Anterior cingulate cortex (tissue), 58 donors: ENCODE measurements around the gene RPL18.
"Not testable (repeated sequence)": the region's sequence is repeated elsewhere in the genome, so short reads cannot be mapped to it uniquely, and the experiment has no call there.

Experiments used
- DNase-seq, 58 donors: peaks; one replicate each; lab custom pipeline; 2025; lab: John Stamatoyannopoulos, UW

RPL18 gene

DNA sequence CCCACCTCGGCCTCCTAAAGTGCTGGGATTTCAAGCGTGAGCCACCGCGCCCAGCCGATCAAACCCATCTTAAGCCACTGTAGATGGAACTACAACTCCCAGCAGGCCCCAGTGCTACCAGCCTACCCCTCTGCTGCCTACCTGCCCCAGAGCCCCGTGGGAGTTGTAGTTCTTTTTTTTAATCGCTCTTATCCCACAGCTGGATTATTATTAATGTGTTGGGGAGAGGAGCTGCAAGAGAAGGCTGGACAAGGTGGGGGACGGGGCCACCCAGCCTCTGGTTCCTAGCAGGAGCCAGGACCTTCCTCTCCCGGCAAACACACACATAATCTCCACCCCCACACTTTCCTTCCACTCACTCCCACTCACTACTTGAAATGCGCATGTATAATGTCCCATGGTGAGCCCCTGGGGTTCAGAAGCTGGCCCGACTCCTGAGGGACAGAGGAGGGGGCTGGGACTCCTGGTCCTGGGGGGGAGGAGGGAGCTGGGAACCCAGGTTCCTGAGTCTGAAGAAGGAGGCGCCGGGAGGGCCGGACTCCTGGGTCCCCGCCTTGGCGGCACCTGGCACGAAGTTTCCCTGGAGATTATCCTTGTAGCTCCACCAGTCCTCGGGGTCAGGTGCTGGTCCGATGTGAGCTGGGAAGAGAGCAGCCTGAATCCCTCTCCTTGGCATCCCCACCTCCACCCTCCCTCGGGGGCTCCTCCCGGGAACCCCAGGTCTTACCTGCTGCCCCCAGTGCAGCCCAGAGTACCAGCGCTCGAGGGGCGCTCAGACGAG is 26.1 kb upstream of the RPL18 start:
- peak in 56 of 58 donors; percentile 24 to 87 (median 70) for DNase-seq

DNA sequence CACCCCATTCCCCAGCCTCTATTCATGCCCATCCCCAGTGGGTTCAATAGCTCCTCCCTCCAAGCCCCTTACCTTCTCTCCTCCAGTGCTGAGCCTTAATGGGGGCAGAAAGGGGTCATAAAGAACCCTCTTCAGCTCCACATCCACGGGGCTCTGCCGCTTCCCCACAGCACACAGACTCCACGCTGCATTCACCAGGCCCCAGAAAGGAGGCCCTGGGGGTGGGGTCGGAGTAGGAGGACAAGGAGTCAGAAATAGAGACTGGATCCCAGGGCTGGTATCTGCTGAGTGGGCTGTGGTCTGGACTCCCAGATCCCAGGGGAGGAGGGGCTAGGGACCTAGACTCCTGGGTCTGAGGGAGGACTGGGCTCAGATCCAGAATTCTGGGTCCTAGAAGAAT is 25.4 kb upstream of the RPL18 start:
- no peak for DNase-seq

GRCh38 chr19:48642862-48643261 is 23.9 kb upstream of the RPL18 start:
- DNase-seq: no peak

DNA sequence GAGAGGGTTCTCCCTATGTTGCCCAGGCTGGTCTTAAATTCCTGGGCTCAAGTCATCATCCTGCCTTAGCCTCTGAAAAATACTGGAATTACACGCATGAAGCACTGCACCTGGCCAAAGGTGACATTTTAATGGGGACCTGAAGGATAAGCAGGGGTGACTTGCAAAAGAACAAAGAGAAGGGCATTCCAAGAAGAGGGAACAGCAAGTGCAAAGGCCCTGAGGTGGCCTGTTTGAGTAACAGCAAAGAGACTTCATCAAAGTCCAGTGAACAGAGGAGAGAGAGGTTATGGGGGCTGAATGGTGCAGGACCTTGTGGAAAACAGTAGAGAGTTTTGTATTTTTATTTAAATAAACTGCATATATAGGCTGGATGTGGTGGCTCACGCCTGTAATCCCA is 22.9 kb upstream of the RPL18 start:
- DNase-seq: no peak

DNA sequence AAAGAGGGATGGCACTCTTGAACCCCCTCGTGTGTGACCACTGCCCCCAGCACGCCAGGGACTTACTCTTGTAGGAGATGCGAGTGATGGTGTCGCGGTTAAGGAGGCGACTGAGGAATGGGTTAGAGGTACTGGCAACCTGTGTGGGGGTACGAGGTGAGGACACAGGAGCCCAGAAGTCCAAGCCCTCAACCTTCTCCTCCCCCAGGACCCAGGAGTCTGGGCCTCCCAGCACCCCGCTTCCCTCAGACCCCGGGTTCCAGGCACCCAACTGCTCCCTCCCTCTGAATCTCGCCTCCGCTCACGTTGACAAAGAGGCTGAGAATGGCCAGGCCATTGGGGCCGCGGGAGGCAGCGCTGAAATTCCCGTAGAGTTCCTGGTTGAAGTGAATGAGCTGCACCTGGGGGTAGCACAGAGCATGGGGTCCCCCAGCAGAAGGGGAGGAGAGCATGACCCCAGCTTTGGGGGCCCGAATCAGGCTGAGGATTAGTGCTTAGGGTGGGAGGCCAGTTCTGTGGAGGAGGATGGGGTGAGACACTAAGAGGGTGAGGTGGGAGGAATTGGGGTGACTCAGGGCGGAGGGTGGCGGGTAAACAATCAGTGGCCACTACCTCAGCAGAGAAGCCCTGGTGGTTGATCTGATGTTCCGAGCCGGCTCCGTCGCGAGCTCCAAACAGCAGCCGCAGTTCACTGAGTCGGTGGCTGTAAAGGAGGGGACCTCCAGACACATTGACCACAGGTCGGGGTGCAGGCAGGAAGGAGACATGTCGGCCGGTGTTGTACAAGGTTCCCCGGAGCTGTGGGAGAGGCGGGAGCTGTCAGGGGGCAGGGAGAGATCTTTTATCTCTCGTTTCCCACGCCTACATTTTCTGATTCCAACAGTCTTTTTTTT is 20.8 kb upstream of the RPL18 start:
- DNase-seq: no peak

DNA sequence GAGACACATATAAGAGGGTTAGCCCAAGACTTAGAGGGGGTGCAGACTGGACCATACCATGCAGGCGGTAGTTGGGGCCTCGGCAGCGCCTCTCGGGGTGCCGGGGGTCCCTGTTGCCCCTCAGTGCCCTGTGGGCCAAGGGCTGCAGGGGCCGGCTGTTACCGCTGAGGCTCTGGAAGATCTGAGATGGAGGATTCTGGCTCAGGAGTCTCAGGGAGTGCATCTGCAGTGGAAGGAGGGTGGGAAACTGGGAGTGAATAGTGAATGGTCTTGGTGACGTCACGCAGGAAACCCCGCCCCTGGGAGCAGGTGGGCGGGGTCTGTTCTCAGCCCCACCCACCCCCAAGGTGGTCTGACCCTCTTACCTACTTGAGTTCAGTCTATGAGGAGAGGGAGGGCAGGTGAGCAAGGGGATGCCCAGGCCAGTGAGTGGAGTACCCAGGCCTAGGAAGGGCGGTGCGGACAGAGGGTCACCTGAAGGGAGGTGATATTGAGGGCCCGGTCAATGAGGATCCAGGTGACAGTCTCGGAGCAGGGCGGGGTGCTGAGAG is 19.9 kb upstream of the RPL18 start:
- DNase-seq: peak in 7 of 58 donors; percentile 9 to 44 (median 31)

DNA sequence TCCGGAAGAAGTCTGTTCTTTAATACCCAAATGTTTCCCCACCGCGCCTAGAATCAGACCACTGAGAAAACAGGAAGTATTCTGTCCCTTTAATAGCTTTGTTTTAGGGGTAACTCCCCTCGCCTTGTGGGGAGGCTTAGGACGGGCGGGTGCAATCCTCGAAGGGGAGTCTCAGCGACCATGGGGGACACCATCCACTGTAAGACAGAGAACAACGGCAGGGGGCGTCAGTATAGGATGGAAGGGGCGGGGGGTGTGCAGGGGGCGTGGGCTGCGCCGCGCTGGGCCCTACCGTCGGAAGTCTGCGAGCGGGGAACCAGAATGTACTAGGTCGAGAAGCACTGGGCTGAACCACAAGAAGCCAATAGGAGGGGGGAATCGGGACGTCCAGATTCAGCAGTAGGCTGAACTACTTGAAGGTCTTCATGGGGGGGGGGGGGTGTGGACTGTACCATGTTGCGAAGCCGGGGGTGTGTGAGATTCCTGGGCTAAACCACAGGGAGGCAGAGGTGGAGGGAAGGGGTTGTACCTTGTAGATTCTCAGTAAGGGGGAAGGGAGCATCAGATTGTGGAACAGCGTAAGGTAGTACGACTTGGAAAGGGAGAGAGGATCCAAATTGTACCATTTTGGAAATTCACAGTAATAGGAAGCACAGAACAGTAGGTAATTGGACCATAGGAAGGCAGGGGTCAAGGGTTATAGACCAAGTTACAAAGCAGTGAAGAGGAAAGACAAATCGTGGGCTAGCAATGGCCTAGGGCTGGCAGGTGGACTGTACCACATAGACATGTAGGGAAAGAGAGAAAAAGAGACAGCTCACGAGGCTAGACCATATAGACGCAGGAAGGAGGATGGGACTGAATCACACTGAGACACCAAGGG is 19.2 kb upstream of the RPL18 start:
- peak; percentile 34 to 93 (median 84) for DNase-seq

GRCh38 chr19:48637449-48637947 is 18.5 kb upstream of the RPL18 start:
- DNase-seq: peak; percentile 87 to 100 (median 99)

DNA sequence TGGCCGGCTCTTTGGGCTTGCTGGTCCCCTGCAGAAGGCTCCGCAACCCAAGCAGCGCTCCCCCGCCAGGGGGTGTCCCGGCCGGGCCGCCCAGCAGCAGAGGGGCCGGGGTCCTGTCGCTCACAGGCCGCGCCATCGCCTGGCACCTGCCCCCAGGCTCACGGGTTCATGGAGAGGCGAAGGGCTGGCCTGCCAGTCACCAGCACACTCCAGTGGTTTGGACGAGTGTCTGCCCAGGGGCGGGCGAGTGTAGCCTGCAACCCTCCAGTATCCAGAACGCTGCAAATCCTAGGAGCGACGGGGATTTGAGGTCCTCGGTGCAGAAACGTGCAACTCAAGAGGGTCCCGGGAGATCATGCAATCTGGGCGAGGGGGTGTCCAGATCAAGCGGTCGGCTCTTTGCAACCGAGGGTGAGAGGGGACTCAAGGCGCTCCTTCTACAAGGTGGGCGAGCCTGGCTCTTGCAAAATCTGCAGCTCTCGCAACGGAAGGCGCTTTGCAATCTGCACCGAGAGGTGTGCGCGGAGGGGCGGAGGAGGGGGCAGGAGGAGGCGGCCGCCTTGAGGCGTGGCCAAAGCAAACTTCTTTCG is 18.0 kb upstream of the RPL18 start, which contains the start of gene DBP:
Gene DBP, minus strand, starts transcription at position 521 of the 590 bp plus-strand sequence. Its CDS starts 385 bp downstream, at position 136.
- DNase-seq: peak in 19 of 58 donors; percentile 60 to 85 (median 70)

DNA sequence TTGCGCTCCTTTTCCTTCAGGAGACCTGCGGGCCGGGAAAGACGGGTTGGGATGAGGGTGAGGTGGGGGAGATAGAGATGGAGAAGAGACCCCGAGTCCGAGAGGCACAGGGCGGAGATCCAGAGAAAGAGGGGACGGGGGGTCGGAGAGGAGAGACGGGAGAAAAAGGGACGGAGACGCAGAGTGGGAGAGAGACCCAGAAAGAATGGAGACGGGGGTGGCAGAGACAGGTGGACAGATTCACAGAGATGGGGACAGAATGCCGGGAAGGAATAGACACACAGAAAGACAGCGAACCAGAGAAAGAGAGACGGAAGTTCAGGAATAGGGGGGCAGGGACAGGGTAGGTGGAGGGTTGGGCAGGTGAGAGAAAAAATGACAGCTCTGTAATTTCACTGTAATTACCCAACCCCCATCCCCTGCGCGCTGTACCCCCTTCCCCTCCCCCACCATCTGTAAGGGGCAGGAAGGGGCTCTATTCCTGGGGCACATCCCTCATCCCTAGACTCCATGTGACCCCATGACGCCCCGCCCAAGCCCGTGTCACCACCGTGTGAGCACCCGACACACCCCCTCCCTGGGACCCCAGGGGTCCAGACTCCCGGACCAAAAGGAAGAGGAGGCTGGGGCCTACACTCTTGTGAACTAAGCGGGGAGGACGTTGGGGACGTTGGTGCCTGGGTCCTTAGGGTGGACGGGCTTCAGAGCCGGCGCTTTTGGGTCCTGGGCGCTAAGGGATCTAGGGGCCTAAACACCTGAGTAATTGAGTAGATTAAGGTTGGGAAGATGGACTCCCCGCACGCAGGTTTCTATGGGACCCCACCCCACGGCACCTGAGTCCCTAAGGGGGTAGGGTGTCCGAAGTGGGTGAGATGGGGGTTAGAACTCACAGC is 17.2 kb upstream of the RPL18 start:
- DNase-seq: peak in 28 of 58 donors; percentile 15 to 65 (median 45)

DNA sequence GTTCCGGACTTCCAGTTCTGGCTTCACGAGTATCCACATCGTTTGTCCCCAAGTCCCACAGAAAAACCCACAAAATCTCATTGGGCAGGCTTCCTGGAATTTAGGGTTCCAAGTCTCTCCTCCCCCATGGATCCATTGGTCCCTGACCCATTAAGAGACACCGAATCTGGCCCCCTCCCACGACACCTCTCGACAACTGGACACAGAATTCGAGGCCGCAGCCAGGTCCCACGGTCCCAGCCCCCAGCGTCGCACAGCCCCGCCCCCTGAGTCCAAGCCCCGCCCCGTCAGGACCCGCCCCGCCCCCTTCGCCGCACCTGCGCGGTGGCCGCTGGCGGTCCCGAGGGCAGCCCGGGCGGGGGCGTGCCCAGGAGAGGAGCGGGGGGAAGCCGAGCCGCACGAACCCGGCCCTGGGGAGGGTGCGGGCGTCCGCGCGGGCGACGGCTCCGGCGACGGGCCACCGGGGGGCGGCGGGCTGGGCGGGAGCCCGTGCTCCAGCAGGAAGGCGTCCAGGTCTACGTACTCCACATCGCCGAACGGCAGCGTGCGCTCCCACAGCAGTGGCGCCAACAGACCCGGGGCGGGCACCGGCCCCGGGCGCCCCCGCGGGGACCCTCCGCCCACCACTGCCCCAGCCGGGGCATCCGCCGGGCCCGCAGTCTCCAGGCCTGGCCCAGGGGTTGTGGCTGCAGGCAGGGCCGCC is 16.4 kb upstream of the RPL18 start:
- DNase-seq: peak in 49 of 58 donors; percentile 10 to 74 (median 49)

GRCh38 chr19:48634424-48635262 is 15.7 kb upstream of the RPL18 start:
- peak; percentile 57 to 95 (median 90) for DNase-seq

- no peak for DNase-seq
These were observed 15.0 kb upstream of the RPL18 start for GRCh38 chr19:48634036-48634342.

GRCh38 chr19:48633148-48634035 is 14.4 kb upstream of the RPL18 start:
- DNase-seq: no peak

DNA sequence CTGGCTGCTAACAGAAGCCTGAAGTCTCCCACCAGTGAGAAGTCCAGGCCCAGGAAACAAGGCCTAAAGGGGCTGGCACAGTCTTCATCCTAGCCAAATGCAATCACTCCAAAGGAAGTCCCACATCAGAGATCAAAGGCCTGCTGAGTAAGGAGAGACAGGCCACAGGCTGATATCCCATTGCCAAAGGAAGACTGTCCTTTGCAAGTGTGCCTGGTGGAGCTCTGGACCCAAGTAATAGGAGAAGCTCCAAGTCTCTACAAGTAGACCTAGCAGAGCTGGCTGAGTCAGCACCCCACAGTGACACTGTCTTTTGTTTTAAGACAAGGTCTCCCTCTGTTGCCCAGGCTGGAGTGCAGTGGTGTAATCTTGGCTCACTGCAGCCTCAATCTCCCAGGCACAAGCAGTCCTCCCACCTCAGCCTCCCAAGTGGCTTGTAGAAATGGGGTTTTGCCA is 13.7 kb upstream of the RPL18 start:
- DNase-seq: no peak

- not testable (repeated sequence) for DNase-seq
These were observed 13.3 kb upstream of the RPL18 start for GRCh38 chr19:48632286-48632685.
